ENCODE results near the gene FOXP1.

DNA sequence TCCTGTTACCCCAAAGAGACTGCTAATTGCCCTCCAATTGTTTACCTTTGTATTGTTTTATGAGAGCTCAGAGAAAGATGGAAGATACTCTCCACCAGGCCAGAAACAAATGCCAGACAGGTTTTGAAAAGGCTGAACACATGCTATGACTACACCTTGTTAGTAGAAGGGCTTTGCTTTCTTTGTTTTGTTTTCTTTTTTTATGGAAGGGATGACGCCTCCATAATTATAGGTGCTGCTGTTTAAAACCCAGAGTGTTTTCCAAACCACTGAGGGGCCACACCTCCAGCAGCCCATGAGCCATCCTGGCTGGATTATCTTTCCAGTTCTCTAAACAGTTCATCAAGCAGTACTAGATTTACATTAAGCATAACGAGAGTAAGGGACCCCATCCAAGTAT lies 5.6 kb upstream of the FOXP1 start:
- TF ChIP-seq CTCF (IDR thresholded peaks at IDR 0.05; ENCODE audit: insufficient read depth, low read depth, low read length), result no peak
- TF ChIP-seq EZH2 (IDR thresholded peaks at IDR 0.05; ENCODE audit: insufficient read depth, low read length), result no peak

All from astrocyte (in vitro differentiated cells and primary cell).